ENCODE measurements around the gene ZBTB20.

GRCh38 chr3:114527036-114527644, 619.9 kb downstream of the ZBTB20 start:
- TF ChIP-seq CTCF (IDR thresholded peaks at IDR 0.05): peak in 3 of 6 experiments; percentile 11 to 36 (median 19)
- no peak for TF ChIP-seq POLR2AphosphoS5 (IDR thresholded peaks at IDR 0.05)
- no peak for TF ChIP-seq POLR2A (IDR thresholded peaks at IDR 0.05)
